ENCODE measurements around the gene ZNF804A. TPM values are rescaled to one million over a fixed set of nuclear protein-coding genes. Genes with fewer than 3 reads are reported as not detected.

Gene ZNF804A
- total RNA-seq, 1 donor from 2014 or later: not detected

DNA sequence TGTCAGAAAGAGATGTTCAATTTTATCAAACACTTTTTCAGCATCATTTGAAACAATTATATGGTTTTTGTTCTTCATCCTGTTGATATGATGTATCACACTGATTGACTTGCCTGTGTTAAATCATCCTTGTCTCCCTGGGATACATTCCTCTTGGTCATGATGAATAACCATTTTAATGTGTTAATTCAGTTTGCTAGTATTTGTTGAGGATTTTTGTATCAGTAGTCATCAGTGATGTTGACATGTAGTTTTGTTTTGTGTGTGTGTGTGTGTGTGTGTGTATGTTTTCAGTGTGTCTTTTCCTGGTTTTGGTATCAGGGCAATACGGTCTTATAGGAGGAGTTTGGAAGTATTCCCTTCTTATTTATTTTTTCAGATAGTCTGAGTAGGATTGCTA is 325.4 kb downstream of the ZNF804A start:
- TF ChIP-seq, protein P1, sequence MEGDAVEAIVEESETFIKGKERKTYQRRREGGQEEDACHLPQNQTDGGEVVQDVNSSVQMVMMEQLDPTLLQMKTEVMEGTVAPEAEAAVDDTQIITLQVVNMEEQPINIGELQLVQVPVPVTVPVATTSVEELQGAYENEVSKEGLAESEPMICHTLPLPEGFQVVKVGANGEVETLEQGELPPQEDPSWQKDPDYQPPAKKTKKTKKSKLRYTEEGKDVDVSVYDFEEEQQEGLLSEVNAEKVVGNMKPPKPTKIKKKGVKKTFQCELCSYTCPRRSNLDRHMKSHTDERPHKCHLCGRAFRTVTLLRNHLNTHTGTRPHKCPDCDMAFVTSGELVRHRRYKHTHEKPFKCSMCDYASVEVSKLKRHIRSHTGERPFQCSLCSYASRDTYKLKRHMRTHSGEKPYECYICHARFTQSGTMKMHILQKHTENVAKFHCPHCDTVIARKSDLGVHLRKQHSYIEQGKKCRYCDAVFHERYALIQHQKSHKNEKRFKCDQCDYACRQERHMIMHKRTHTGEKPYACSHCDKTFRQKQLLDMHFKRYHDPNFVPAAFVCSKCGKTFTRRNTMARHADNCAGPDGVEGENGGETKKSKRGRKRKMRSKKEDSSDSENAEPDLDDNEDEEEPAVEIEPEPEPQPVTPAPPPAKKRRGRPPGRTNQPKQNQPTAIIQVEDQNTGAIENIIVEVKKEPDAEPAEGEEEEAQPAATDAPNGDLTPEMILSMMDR (IDR thresholded peaks at IDR 0.05; ENCODE audit: insufficient read depth, low read length, poor library complexity, severe bottlenecking): no peak
- Histone ChIP-seq H3K4me3 (ENCODE audit: low read depth, low read length) (no peak overlapping the region), H3K36me3 (ENCODE audit: control insufficient read depth, insufficient read depth, low read length) (no peaks in the 10 kb centered on the region), H3K27me3 (ENCODE audit: control insufficient read depth, insufficient read depth, low read length) (no peaks in the 10 kb centered on the region)
- DNase-seq (ENCODE audit: low read depth): no peak

DNA sequence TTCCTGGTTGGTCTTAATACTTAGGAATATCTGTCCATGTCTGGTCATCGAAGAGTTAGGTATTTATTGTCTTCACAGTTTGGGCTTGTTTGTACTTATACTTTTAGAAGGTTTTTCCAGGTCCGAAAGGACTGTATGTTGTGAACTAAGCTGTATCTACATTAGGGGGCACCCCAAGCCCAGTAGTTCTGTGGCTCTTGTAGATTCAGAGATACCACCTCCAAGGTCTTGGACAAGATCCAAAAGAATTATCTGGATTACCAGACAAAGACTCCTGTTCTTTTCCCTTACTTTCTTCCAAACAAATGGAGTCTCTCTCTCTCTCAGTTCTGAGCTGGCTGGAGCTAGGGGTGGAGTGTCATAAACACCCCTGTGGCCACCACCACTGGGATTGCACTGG is 328.7 kb downstream of the ZNF804A start:
- TF ChIP-seq, protein P1 (IDR thresholded peaks at IDR 0.05; ENCODE audit: insufficient read depth, low read length, poor library complexity, severe bottlenecking): no peak
- Histone ChIP-seq H3K4me3 (ENCODE audit: low read depth, low read length) (no peak overlapping the region), H3K36me3 (ENCODE audit: control insufficient read depth, insufficient read depth, low read length) (no peaks in the 10 kb centered on the region), H3K27me3 (ENCODE audit: control insufficient read depth, insufficient read depth, low read length) (no peaks in the 10 kb centered on the region)
- no peak for DNase-seq (ENCODE audit: low read depth)

DNA sequence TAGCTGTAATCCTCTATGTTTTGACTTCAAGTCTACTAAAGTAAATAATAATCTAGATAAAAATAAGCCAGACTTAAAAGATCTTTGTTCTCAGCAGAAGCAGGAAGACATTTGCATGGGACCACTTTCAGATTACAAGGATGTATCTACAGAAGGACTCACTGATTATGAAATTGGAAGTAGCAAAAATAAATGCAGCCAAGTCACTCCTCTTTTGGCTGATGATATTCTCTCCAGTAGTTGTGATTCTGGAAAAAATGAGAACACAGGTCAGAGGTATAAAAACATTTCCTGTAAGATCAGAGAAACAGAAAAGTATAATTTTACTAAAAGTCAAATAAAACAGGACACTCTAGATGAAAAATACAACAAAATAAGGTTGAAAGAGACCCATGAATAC is 338.4 kb downstream of the ZNF804A start:
- Histone ChIP-seq H3K36me3 (ENCODE audit: control insufficient read depth, insufficient read depth, low read length) (no peaks in the 10 kb centered on the region), H3K4me3 (ENCODE audit: low read depth, low read length) (no peak overlapping the region), H3K27me3 (ENCODE audit: control insufficient read depth, insufficient read depth, low read length) (no peaks in the 10 kb centered on the region)
- TF ChIP-seq, protein P1 (IDR thresholded peaks at IDR 0.05; ENCODE audit: insufficient read depth, low read length, poor library complexity, severe bottlenecking): no peak
- DNase-seq (ENCODE audit: low read depth): no peak

DNA sequence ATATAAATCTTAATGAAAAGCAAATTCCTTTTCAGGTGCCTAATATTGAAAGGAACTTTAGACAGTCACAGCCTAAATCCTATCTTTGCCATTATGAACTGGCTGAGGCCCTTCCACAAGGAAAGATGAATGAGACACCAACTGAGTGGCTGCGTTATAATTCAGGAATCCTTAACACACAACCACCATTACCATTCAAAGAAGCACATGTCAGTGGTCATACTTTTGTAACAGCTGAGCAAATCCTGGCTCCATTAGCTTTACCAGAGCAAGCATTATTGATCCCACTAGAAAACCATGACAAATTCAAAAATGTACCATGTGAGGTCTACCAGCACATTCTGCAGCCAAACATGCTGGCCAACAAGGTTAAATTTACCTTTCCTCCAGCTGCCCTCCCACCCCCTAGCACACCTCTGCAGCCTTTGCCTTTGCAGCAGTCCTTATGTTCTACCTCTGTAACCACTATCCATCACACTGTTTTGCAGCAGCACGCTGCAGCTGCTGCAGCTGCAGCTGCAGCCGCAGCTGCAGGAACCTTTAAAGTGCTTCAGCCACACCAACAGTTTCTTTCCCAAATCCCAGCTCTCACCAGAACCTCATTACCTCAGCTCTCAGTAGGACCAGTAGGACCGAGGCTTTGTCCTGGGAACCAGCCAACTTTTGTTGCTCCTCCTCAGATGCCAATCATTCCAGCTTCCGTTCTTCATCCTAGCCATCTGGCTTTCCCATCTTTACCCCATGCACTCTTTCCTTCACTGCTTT is 340.1 kb downstream of the ZNF804A start:
- no peaks in the 10 kb centered on the region for H3K36me3 ChIP-seq (ENCODE audit: control insufficient read depth, insufficient read depth, low read length)
- H3K27me3 ChIP-seq (ENCODE audit: control insufficient read depth, insufficient read depth, low read length): no peaks in the 10 kb centered on the region
- no peak overlapping the region for H3K4me3 ChIP-seq (ENCODE audit: low read depth, low read length)
- no peak for DNase-seq (ENCODE audit: low read depth)
- TF ChIP-seq, protein P1 (IDR thresholded peaks at IDR 0.05; ENCODE audit: insufficient read depth, low read length, poor library complexity, severe bottlenecking): no peak

DNA sequence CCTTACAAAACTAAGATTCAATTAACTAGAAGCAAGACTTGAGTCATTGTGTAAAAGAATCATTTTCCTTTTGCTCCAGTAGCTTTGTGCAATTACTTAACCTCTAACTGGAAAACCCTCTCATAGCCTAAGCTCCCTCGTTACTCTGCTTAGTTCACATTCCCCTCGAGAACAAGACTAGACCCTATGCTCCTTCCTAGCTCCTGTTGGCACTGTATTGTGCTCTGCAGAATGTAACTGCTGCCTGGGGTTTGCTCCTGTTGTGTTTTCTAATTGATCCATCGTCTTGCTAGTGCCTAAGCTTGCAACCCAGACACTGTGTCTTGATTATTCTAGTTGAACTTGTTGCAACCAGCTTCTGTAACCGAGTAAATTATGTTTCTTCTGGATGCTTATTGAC is 347.0 kb downstream of the ZNF804A start:
- TF ChIP-seq, protein P1 (IDR thresholded peaks at IDR 0.05; ENCODE audit: insufficient read depth, low read length, poor library complexity, severe bottlenecking): no peak
- H3K36me3 ChIP-seq (ENCODE audit: control insufficient read depth, insufficient read depth, low read length): no peaks in the 10 kb centered on the region
- no peak for DNase-seq (ENCODE audit: low read depth)
- H3K4me3 ChIP-seq (ENCODE audit: low read depth, low read length): no peak overlapping the region
- H3K27me3 ChIP-seq (ENCODE audit: control insufficient read depth, insufficient read depth, low read length): no peaks in the 10 kb centered on the region

DNA sequence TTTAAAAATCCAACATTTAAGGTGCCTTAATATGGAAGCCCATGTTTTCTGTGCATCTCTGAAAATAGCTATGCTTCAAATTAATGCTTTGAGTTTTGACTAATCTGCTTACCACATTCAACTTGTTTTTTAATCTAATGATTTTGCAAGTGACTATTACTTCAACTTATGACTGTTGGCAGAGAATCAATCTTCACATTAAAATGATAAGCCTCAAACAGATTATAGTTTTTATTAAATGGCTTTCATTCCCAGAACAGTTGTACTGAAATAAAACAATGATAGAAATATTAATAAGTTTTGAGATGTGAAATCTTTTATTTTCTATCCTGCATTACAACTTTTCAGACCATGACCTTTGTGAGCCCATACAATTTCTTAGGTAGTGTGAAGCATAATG is 347.5 kb downstream of the ZNF804A start:
- TF ChIP-seq, protein P1 (IDR thresholded peaks at IDR 0.05; ENCODE audit: insufficient read depth, low read length, poor library complexity, severe bottlenecking): no peak
- H3K4me3 ChIP-seq (ENCODE audit: low read depth, low read length): no peak overlapping the region
- no peaks in the 10 kb centered on the region for H3K27me3 ChIP-seq (ENCODE audit: control insufficient read depth, insufficient read depth, low read length)
- no peaks in the 10 kb centered on the region for H3K36me3 ChIP-seq (ENCODE audit: control insufficient read depth, insufficient read depth, low read length)
- DNase-seq (ENCODE audit: low read depth): no peak
